K562 (cell line): Measurements from ENCODE around the gene RNF224. TPM values are rescaled to one million over a fixed set of nuclear protein-coding genes. Genes with fewer than 3 reads are reported as not detected.

Source experiments
- ADNP ChIP-seq: fragments of 200-800 bp; sonication (Bioruptor generic); IDR thresholded peaks from 2 replicates; pipeline ENCODE4 v1.6.1; 2016; ENCODE audit warnings: missing genetic modification characterization, missing compliant biosample characterization
- CBFA2T2 ChIP-seq: fragments of 450-650 bp; conservative IDR thresholded peaks from 2 replicates; pipeline ENCODE4 v1.6.1; 2017; ENCODE audit warnings: mild to moderate bottlenecking
- E4F1 ChIP-seq: fragments of 250-450 bp; sonication (Bioruptor Pico); IDR thresholded peaks from 2 replicates; pipeline ENCODE4 v1.5.0; 2021; ENCODE audit warnings: mild to moderate bottlenecking, borderline replicate concordance
- HDAC1 ChIP-seq, 2 experiments: fragments of 450-650 bp; IDR thresholded peaks; 2 replicates each; pipeline ENCODE4 v1.6.1; 2016 to 2017; ENCODE audit warnings: inconsistent platforms in 1 of 2, mild to moderate bottlenecking in 1 of 2, moderate library complexity in 1 of 2
- HMG20B ChIP-seq: fragments of 250-450 bp; sonication (Bioruptor Pico); IDR thresholded peaks from 2 replicates; pipeline ENCODE4 v1.5.0; 2021; ENCODE audit warnings: mild to moderate bottlenecking
- HNRNPL ChIP-seq: fragments of 200-400 bp; formaldehyde crosslinking; IDR thresholded peaks from 2 replicates; pipeline ENCODE4 v1.6.1; 2017; ENCODE audit warnings: low read depth, mild to moderate bottlenecking, low read length
- JUNB ChIP-seq: fragments of 450-650 bp; formaldehyde crosslinking; conservative IDR thresholded peaks from 2 replicates; pipeline ENCODE4 v1.4.0; 2020; ENCODE audit warnings: mild to moderate bottlenecking
- KDM5B ChIP-seq: fragments of 200-600 bp; sonication (generic); IDR thresholded peaks from 2 replicates; pipeline ENCODE4 v1.6.1; 2012; ENCODE audit warnings: low read depth, mild to moderate bottlenecking, moderate library complexity, low read length, control low read depth, inconsistent platforms; ENCODE audit not compliant: insufficient replicate concordance
- KLF10 ChIP-seq: fragments of 250-450 bp; sonication (Bioruptor Pico); IDR thresholded peaks from 2 replicates; pipeline ENCODE4 v1.6.1; 2021; ENCODE audit warnings: matching md5 sums
- MCM7 ChIP-seq, 2 experiments: fragments of 450-650 bp; IDR thresholded peaks; 2 replicates each; pipeline ENCODE4 v1.6.1; 2016 to 2018
- MIER1 ChIP-seq: fragments of 450-650 bp; IDR thresholded peaks from 2 replicates; pipeline ENCODE4 v1.6.1; 2016; ENCODE audit warnings: antibody characterized with exemption, mild to moderate bottlenecking, low read depth
- NCOR1 ChIP-seq: fragments of 450-650 bp; IDR thresholded peaks from 2 replicates; pipeline ENCODE4 v1.6.1; 2016; ENCODE audit warnings: mild to moderate bottlenecking, moderate library complexity
- NR2C2 ChIP-seq, 2 experiments: fragments of 200-800 bp in 1 of 2; sonication (Bioruptor generic) in 1 of 2; sonication (generic) in 1 of 2; formaldehyde crosslinking in 1 of 2; IDR thresholded peaks; 2 replicates each; pipeline versions ENCODE4 v1.6.1 to v1.8.0; 2016 to 2022; ENCODE audit warnings: mild to moderate bottlenecking in 1 of 2, missing compliant biosample characterization in 1 of 2, missing genetic modification characterization in 1 of 2, missing genetic modification reagents in 1 of 2
- RBM22 ChIP-seq: fragments of 200-400 bp; formaldehyde crosslinking; IDR thresholded peaks from 2 replicates; pipeline ENCODE4 v1.6.1; 2018; ENCODE audit warnings: low read length, low read depth; ENCODE audit not compliant: poor library complexity, severe bottlenecking
- RBM39 ChIP-seq: fragments of 200-400 bp; formaldehyde crosslinking; optimal IDR thresholded peaks from 2 replicates; pipeline ENCODE3; 2018; ENCODE audit warnings: low read depth, low read length
- SPI1 ChIP-seq: IDR thresholded peaks from 2 replicates; pipeline ENCODE4 v1.6.1; 2011; ENCODE audit warnings: low read depth, low read length, control low read depth, borderline replicate concordance
- XRCC5 ChIP-seq: fragments of 200-400 bp; formaldehyde crosslinking; IDR thresholded peaks from 2 replicates; pipeline ENCODE4 v1.6.1; 2017; ENCODE audit warnings: low read depth, mild to moderate bottlenecking, low read length
- ZBTB34 ChIP-seq: fragments of 250-450 bp; sonication (Bioruptor Pico); IDR thresholded peaks from 2 replicates; pipeline ENCODE4 v1.8.0; 2021; ENCODE audit warnings: mild to moderate bottlenecking, moderate library complexity
- ZBTB7A ChIP-seq: IDR thresholded peaks from 2 replicates; pipeline ENCODE4 v1.6.1; 2011; ENCODE audit warnings: low read depth, mild to moderate bottlenecking, low read length, moderate library complexity, borderline replicate concordance; ENCODE audit not compliant: control insufficient read depth
- ZBTB8A ChIP-seq: fragments of 450-650 bp; IDR thresholded peaks from 2 replicates; pipeline ENCODE4 v1.6.1; 2018; ENCODE audit warnings: mild to moderate bottlenecking, moderate library complexity; ENCODE audit not compliant: partially characterized antibody
- ZC3H8 ChIP-seq: fragments of 450-650 bp; IDR thresholded peaks from 2 replicates; pipeline ENCODE4 v1.6.1; 2017
- ZNF263 ChIP-seq: sonication (generic); formaldehyde crosslinking; IDR thresholded peaks from 2 replicates; pipeline ENCODE4 v1.8.0; 2022; ENCODE audit warnings: mild to moderate bottlenecking, missing genetic modification reagents, borderline replicate concordance
- polyA plus RNA-seq, 8 experiments: library from polyadenylated mRNA; depleted of rRNA in 4 of 8; stranded (reverse) in 5 of 8; unstranded in 3 of 8; fragments of >200 nt; fragmentation: Nextera tagmentation in 2 of 8; fragmentation: Illumina TruSeq in 1 of 8; extraction: Ambion mirVana in 2 of 8; extraction: Trizol in 1 of 8; gene quantifications; 2 replicates each; pipeline versions ENCODE4 v1.2.1 to v1.2.3, GENCODE V29; 2011 to 2014; ENCODE audit warnings: inconsistent platforms in 1 of 8, missing spikeins in 1 of 8
- total RNA-seq, 7 experiments: library from RNA; depleted of rRNA in 6 of 7; stranded (reverse); fragments of >200 nt in 6 of 7; fragmentation: Illumina TruSeq in 2 of 7; extraction: Trizol in 2 of 7; gene quantifications; 2 replicates each; pipeline versions ENCODE4 v1.2.1 to v1.2.3, GENCODE V29; 2011 to 2021; ENCODE audit warnings: low replicate concordance in 1 of 7
- TF ChIP-seq, protein P1 (sequence below): fragments of 450-650 bp; formaldehyde crosslinking; IDR thresholded peaks from 2 replicates; pipeline ENCODE4 v1.4.0; 2020; ENCODE audit warnings: mild to moderate bottlenecking, moderate library complexity

The RNF224 gene
- total and polyA plus RNA-seq, 9 of the 15 experiments (the other 6 are each of a cell fraction or from before 2014, with no cell fraction given): not detected

- TF ChIP-seq HMG20B (CRISPR knock-in tag): no peak
- no peak for TF ChIP-seq ZBTB8A
- TF ChIP-seq JUNB (CRISPR knock-in tag): no peak
- no peak for TF ChIP-seq CBFA2T2
- peak; percentile 25; the same call in 1 of the 2 replicates for TF ChIP-seq XRCC5
- TF ChIP-seq ZNF263: no peak
- no peak for TF ChIP-seq MIER1
- TF ChIP-seq, protein P1, sequence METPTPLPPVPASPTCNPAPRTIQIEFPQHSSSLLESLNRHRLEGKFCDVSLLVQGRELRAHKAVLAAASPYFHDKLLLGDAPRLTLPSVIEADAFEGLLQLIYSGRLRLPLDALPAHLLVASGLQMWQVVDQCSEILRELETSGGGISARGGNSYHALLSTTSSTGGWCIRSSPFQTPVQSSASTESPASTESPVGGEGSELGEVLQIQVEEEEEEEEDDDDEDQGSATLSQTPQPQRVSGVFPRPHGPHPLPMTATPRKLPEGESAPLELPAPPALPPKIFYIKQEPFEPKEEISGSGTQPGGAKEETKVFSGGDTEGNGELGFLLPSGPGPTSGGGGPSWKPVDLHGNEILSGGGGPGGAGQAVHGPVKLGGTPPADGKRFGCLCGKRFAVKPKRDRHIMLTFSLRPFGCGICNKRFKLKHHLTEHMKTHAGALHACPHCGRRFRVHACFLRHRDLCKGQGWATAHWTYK (CRISPR knock-in tag): 0 out of 2 replicates have a peak, but pooled peaks have one; percentile 31
- no peak for TF ChIP-seq RBM39
- peak; percentile 87 for TF ChIP-seq KDM5B
- TF ChIP-seq ZBTB34 (CRISPR knock-in tag): no peak
- no peak for TF ChIP-seq SPI1
- 0 out of 2 replicates have a peak, but pooled peaks have one; percentile 27 for TF ChIP-seq NR2C2 (CRISPR knock-in tag; IDR thresholded peaks at IDR 0.05)
- peak; percentile 73; the same call in 1 of the 2 replicates for TF ChIP-seq NR2C2 (tag; IDR thresholded peaks at IDR 0.05)
- TF ChIP-seq ZBTB7A: peak; percentile 47; the same call in 1 of the 2 replicates
- TF ChIP-seq E4F1: no peak
- no peak for TF ChIP-seq KLF10 (CRISPR knock-in tag)
- no peak; the same call in 1 of the 2 replicates for TF ChIP-seq HNRNPL
- no peak for TF ChIP-seq ZC3H8
- TF ChIP-seq NCOR1: no peak
- no peak for TF ChIP-seq MCM7 (IDR thresholded peaks at IDR 0.05)
- no peak for TF ChIP-seq RBM22
- TF ChIP-seq ADNP: no peak
- TF ChIP-seq HDAC1 (IDR thresholded peaks at IDR 0.05): peak; percentile 77 to 94; a peak in 3 of 4 replicates
These were observed 21.9 kb upstream of the RNF224 start, which contains the start of the genes NDOR1 and TMEM203 (continued) for GRCh38 chr9:137205126-137206069.
